GM12891 (cell line): ENCODE results near the gene UBQLN1.

ENCODE experiments used
- POLR2A ChIP-seq: IDR thresholded peaks from 2 replicates; pipeline ENCODE4 v1.6.1; 2011; ENCODE audit warnings: low read depth, low read length, control low read depth
- POU2F2 ChIP-seq: IDR thresholded peaks from 2 replicates; pipeline ENCODE4 v1.6.1; 2011; ENCODE audit warnings: low read depth, mild to moderate bottlenecking, control low read depth, low read length, moderate library complexity

GRCh38 chr9:83708515-83709158, 879 bp upstream of the UBQLN1 start:
- no peak for TF ChIP-seq POU2F2
- no peak for TF ChIP-seq POLR2A
